OCI-LY7 (cell line): ENCODE measurements around the gene DIAPH2. TPM values are rescaled to one million over a fixed set of nuclear protein-coding genes. Genes with fewer than 3 reads are reported as not detected.

Experiments
- BruUV-seq: library from RNA; stranded (reverse); fragments of 400-500 nt; replicated peaks from 2 replicates; lab custom pipeline; 2021; lab: Mats Ljungman, UMichigan
- CTCF ChIA-PET: fragments of 300-600 bp; sonication (Branson Sonifier 250); formaldehyde crosslinking; loops from one replicate; lab custom pipeline; 2022; ENCODE audit warnings: antibody characterized with exemption; ENCODE audit not compliant: unreplicated experiment; lab: Charles Lee
- POLR2A ChIA-PET: fragments of 300-600 bp; sonication (Branson Sonifier 250); formaldehyde crosslinking; loops from one replicate; lab custom pipeline; 2022; ENCODE audit warnings: antibody characterized with exemption; lab: Charles Lee
- DNase-seq: peaks from one replicate; pipeline ENCODE4 v3.0.0-alpha.2; 2015; ENCODE audit warnings: low spot score
- H2AFZ ChIP-seq: fragments of 200-600 bp; sonication (generic), shearing (Covaris generic); 2 replicates; pipeline ENCODE4 v1.6.1; 2014; ENCODE audit warnings: mild to moderate bottlenecking, antibody characterized with exemption, low read length, moderate library complexity
- H3K27ac ChIP-seq: fragments of 200-600 bp; sonication (generic); 2 replicates; pipeline ENCODE4 v1.5.1; 2014; ENCODE audit warnings: mixed run types, low read depth, mild to moderate bottlenecking, moderate library complexity, low read length, inconsistent platforms; ENCODE audit not compliant: poor library complexity, severe bottlenecking
- H3K36me3 ChIP-seq: fragments of 200-600 bp; sonication (generic); 2 replicates; pipeline ENCODE4 v1.6.1; 2014; ENCODE audit warnings: mild to moderate bottlenecking, antibody characterized with exemption, low read length, moderate library complexity, mixed read lengths; ENCODE audit not compliant: insufficient read depth
- H3K4me1 ChIP-seq: fragments of 200-600 bp; sonication (generic); 2 replicates; pipeline ENCODE4 v1.5.1; 2014; ENCODE audit warnings: mild to moderate bottlenecking, low read length; ENCODE audit not compliant: insufficient read depth, poor library complexity, severe bottlenecking
- H3K4me2 ChIP-seq: fragments of 200-600 bp; sonication (generic); 2 replicates; pipeline ENCODE4 v1.6.1; 2014; ENCODE audit warnings: mild to moderate bottlenecking, low read length
- H3K4me3 ChIP-seq: fragments of 200-600 bp; sonication (generic); 2 replicates; pipeline ENCODE4 v1.5.1; 2014; ENCODE audit warnings: mild to moderate bottlenecking, low read depth, low read length; ENCODE audit not compliant: poor library complexity, severe bottlenecking
- H3K79me2 ChIP-seq: fragments of 200-600 bp; sonication (generic); 2 replicates; pipeline ENCODE4 v1.6.1; 2016; ENCODE audit warnings: low read depth, mild to moderate bottlenecking, low read length, moderate library complexity, mixed read lengths; ENCODE audit not compliant: insufficient read depth
- H3K9me2 ChIP-seq: fragments of 200-600 bp; sonication (generic); 2 replicates; pipeline ENCODE4 v1.6.1; 2016; ENCODE audit warnings: mild to moderate bottlenecking, low read length, mixed read lengths; ENCODE audit not compliant: insufficient read depth
- H3K9me3 ChIP-seq: fragments of 200-600 bp; sonication (generic); 2 replicates; pipeline ENCODE4 v1.6.1; 2014; ENCODE audit warnings: mild to moderate bottlenecking, mixed run types, low read length, mixed read lengths
- H4K20me1 ChIP-seq: fragments of 200-600 bp; sonication (generic); 2 replicates; pipeline ENCODE4 v1.6.1; 2014; ENCODE audit warnings: mild to moderate bottlenecking, antibody characterized with exemption, low read length, moderate library complexity, mixed read lengths; ENCODE audit not compliant: insufficient read depth
- EZH2phosphoT487 ChIP-seq: fragments of 200-600 bp; sonication (generic); IDR thresholded peaks from 2 replicates; pipeline ENCODE4 v1.6.1; 2018; ENCODE audit warnings: low read depth, borderline replicate concordance, mild to moderate bottlenecking, mixed run types, antibody characterized with exemption, low read length, moderate library complexity, mixed read lengths
- intact Hi-C: fragments of 100-400 bp; cut with micrococcal nuclease; formaldehyde crosslinking; loops from one replicate; pipeline ENCODE4 v1.10.0; 2022; ENCODE audit not compliant: unreplicated experiment
- total RNA-seq, 2 experiments: library from RNA; depleted of rRNA in 1 of 2; stranded (reverse); fragments of >200 nt in 1 of 2; shearing (Covaris generic) in 1 of 2; gene quantifications; 2 replicates each; pipeline ENCODE4 v1.2.3, GENCODE V29; 2014 to 2022
- TF ChIP-seq, protein P1 (sequence below): fragments of 200-600 bp; sonication (generic); conservative IDR thresholded peaks from 2 replicates; pipeline ENCODE4 v1.5.1; 2014; ENCODE audit warnings: mild to moderate bottlenecking, antibody characterized with exemption, low read length, moderate library complexity, mixed read lengths

The DIAPH2 gene
- total RNA-seq, 2 experiments from 2014 or later, result 21.3 to 21.5 TPM

DNA sequence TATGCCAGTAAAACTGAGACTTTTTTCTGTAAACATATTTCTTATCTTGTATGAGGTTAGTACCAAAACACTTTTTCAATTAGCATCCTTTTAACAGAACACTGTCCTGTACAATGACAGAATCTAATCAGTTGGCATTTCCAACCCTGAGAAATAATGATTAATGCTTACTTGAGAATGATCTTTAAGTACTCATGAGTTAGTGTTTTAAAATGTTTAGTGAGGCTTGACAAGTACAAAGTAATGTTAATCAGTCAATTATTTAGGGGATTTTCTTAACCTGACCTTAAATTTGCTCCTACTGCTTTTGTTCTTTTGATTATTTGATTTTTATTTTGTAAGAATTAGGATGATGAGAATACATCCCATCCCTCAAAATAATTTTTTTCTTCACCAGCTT lies 695.6 kb downstream of the DIAPH2 start:
- intact Hi-C loops, result no loop called here
- DNase-seq, result no peak
- BruUV-seq, result no TSS peak
- no peaks in the 10 kb centered on the region for H3K9me2 ChIP-seq
- POLR2A ChIA-PET, result no interaction called here
- H3K9me3 ChIP-seq, result no peaks in the 10 kb centered on the region
- no peaks in the 10 kb centered on the region for H3K79me2 ChIP-seq
- H3K4me1 ChIP-seq, result no peaks in the 10 kb centered on the region
- no peak overlapping the region for H3K27ac ChIP-seq
- no peak overlapping the region for H3K4me3 ChIP-seq
- H3K4me2 ChIP-seq, result no peak overlapping the region
- H2AFZ ChIP-seq, result no peak overlapping the region
- TF ChIP-seq, protein P1, sequence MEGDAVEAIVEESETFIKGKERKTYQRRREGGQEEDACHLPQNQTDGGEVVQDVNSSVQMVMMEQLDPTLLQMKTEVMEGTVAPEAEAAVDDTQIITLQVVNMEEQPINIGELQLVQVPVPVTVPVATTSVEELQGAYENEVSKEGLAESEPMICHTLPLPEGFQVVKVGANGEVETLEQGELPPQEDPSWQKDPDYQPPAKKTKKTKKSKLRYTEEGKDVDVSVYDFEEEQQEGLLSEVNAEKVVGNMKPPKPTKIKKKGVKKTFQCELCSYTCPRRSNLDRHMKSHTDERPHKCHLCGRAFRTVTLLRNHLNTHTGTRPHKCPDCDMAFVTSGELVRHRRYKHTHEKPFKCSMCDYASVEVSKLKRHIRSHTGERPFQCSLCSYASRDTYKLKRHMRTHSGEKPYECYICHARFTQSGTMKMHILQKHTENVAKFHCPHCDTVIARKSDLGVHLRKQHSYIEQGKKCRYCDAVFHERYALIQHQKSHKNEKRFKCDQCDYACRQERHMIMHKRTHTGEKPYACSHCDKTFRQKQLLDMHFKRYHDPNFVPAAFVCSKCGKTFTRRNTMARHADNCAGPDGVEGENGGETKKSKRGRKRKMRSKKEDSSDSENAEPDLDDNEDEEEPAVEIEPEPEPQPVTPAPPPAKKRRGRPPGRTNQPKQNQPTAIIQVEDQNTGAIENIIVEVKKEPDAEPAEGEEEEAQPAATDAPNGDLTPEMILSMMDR, result no peak
- TF ChIP-seq EZH2phosphoT487, result no peak
- no peaks in the 10 kb centered on the region for H3K36me3 ChIP-seq
- CTCF ChIA-PET, result no interaction called here
- H4K20me1 ChIP-seq, result no peaks in the 10 kb centered on the region

DNA sequence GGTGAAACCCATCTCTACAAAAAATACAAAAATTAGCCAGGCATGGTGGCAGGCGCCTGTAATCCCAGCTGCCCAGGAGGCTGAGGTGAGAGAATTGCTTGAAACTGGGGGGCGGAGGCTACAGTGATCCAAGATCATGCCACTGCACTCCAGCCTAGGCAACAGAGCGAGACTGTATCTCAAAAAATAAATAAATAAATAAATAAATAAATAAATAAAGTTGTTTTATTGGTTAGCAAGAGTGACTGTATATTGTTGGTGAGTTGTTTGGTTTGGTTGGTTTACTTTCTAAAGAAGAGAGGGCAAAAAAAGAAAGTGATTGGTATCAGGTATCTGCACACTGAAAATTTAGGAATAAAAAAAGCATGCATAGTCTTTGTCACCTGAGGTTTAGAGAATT lies 700.0 kb downstream of the DIAPH2 start:
- no peak overlapping the region for H3K27ac ChIP-seq
- ChIA-PET CTCF (no interaction called here), POLR2A (no interaction called here)
- H3K36me3 ChIP-seq, result no peaks in the 10 kb centered on the region; the same call in 1 of the 2 replicates
- BruUV-seq, result no TSS peak
- no peaks in the 10 kb centered on the region for H4K20me1 ChIP-seq
- no peaks in the 10 kb centered on the region for H3K4me1 ChIP-seq
- no peaks in the 10 kb centered on the region for H3K9me2 ChIP-seq
- H3K4me2 ChIP-seq, result no peak overlapping the region
- no peak overlapping the region for H2AFZ ChIP-seq
- intact Hi-C loops, result no loop called here
- TF ChIP-seq EZH2phosphoT487, result no peak
- TF ChIP-seq, protein P1, result no peak
- H3K79me2 ChIP-seq, result no peaks in the 10 kb centered on the region
- no peak for DNase-seq
- no peaks in the 10 kb centered on the region for H3K9me3 ChIP-seq
- no peak overlapping the region for H3K4me3 ChIP-seq

DNA sequence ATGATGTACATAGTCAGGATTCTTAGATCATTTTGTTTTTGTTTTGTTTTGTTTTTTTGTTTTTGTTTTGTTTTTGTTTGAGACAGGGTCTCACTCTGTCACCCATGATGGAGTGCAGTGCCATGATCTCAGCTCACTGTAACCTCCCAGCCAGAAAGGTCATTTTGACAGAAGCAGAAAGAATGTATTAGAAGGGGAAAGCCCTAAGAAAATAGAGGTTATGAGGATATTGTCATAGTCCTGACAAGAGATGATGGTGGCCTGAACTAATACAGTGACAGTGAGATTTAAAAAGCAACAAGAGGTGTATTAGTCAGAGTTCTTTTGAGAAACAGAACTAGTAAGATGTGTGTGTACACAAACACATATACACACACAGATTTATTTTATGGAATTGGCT lies 702.4 kb downstream of the DIAPH2 start:
- H2AFZ ChIP-seq, result no peak overlapping the region
- DNase-seq, result no peak
- no peaks in the 10 kb centered on the region for H3K9me2 ChIP-seq
- no peaks in the 10 kb centered on the region; the same call in 1 of the 2 replicates for H3K36me3 ChIP-seq
- no peak overlapping the region for H3K4me3 ChIP-seq
- ChIA-PET CTCF (no interaction called here), POLR2A (no interaction called here)
- BruUV-seq, result no TSS peak
- no peak overlapping the region for H3K4me2 ChIP-seq
- TF ChIP-seq EZH2phosphoT487, result no peak
- TF ChIP-seq, protein P1, result no peak
- no peaks in the 10 kb centered on the region for H3K4me1 ChIP-seq
- H3K27ac ChIP-seq, result no peak overlapping the region
- intact Hi-C loops, result no loop called here
- no peaks in the 10 kb centered on the region for H3K79me2 ChIP-seq
- H3K9me3 ChIP-seq, result no peaks in the 10 kb centered on the region
- H4K20me1 ChIP-seq, result no peaks in the 10 kb centered on the region
